ENCODE measurements around the gene MCEE. TPM values are rescaled to one million over a fixed set of nuclear protein-coding genes. Genes with fewer than 3 reads are reported as not detected.

The MCEE gene
- polyA plus RNA-seq, 1 donor from 2014 or later = 25.9 TPM

DNA sequence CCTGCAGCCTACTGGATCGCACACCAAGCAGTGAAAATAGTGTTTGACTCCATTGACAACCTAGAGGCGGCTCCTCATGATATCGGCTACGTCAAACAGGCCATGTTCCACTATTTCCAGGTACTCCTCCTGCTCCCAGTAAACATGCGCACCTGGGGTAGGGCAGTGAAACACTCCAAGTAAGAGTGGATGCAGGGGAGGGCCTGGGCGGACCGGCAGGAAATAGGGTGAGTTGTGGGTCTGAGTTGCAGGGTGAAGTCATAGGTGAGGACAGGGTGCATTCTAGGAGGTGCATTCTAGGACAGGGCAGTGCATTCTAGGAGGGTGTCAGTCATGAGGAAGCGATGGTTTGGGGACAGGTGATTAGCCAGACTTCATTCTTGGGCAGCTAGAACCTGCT, 56.6 kb downstream of the MCEE start:
- H3K79me2 ChIP-seq (replicated peaks; ENCODE audit: insufficient read depth, low read length) = peaks cover 28% of the 10 kb centered on the region

DNA sequence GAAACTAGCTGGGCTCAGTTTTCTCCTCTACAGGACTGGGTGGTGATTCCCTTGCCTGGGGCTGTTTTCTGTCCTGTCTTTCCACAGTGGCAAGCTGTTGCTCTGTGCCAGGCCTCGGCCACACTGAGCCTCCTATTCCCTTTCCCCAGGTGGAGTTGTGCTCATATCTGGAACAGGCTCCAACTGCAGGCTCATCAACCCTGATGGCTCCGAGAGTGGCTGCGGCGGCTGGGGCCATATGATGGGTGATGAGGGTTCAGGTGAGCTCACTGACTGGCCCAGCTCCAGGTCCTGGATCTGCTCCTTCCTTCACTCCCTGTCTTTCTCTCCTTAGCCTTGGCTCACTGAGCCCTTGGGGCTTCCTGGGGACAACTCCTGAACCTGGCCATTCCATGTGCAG, 57.5 kb downstream of the MCEE start:
- Histone ChIP-seq H3F3A (ENCODE audit: insufficient read depth, low read length, poor library complexity, severe bottlenecking) (no peaks in the 10 kb centered on the region), H3K27ac (ENCODE audit: low read length) (no peak overlapping the region), H3K9me2 (ENCODE audit: insufficient read depth, low read length) (no peaks in the 10 kb centered on the region), H3K4me3 (ENCODE audit: low read length) (no peak overlapping the region), H3K36me3 (ENCODE audit: insufficient read depth, low read length) (no peaks in the 10 kb centered on the region), H3K79me2 (replicated peaks; ENCODE audit: insufficient read depth, low read length) (peaks cover 28% of the 10 kb centered on the region), H3K4me2 (ENCODE audit: low read length) (no peak overlapping the region), H3K27me3 (ENCODE audit: insufficient read depth, low read depth, low read length) (no peaks in the 10 kb centered on the region), H3K9ac (ENCODE audit: low read length) (no peak overlapping the region), H3K9me3 (ENCODE audit: low read length) (no peaks in the 10 kb centered on the region), H4K20me1 (ENCODE audit: insufficient read depth) (no peaks in the 10 kb centered on the region), H2AFZ (ENCODE audit: low read depth, low read length) (no peak overlapping the region)
- TF ChIP-seq EZH2 (IDR thresholded peaks at IDR 0.05; ENCODE audit: borderline replicate concordance, insufficient read depth, low read length, poor library complexity, severe bottlenecking) = no peak

More for the DNA sequence above, 56.6 kb downstream of the MCEE start:
- Histone ChIP-seq H3F3A (ENCODE audit: insufficient read depth, low read length, poor library complexity, severe bottlenecking) (no peaks in the 10 kb centered on the region), H3K9me2 (ENCODE audit: insufficient read depth, low read length) (no peaks in the 10 kb centered on the region), H3K9me3 (ENCODE audit: low read length) (no peaks in the 10 kb centered on the region), H3K9ac (ENCODE audit: low read length) (no peak overlapping the region), H2AFZ (ENCODE audit: low read depth, low read length) (no peak overlapping the region), H3K4me2 (ENCODE audit: low read length) (no peak overlapping the region), H3K27me3 (ENCODE audit: insufficient read depth, low read depth, low read length) (no peaks in the 10 kb centered on the region), H3K36me3 (ENCODE audit: insufficient read depth, low read length) (no peaks in the 10 kb centered on the region), H4K20me1 (ENCODE audit: insufficient read depth) (no peaks in the 10 kb centered on the region), H3K27ac (ENCODE audit: low read length) (no peak overlapping the region), H3K4me3 (ENCODE audit: low read length) (no peak overlapping the region)
- no peak for TF ChIP-seq EP300 (conservative IDR thresholded peaks at IDR 0.05; ENCODE audit: poor library complexity, severe bottlenecking)
- no peak for TF ChIP-seq SMC3 (conservative IDR thresholded peaks at IDR 0.05; ENCODE audit: poor library complexity)
- TF ChIP-seq, protein P1, sequence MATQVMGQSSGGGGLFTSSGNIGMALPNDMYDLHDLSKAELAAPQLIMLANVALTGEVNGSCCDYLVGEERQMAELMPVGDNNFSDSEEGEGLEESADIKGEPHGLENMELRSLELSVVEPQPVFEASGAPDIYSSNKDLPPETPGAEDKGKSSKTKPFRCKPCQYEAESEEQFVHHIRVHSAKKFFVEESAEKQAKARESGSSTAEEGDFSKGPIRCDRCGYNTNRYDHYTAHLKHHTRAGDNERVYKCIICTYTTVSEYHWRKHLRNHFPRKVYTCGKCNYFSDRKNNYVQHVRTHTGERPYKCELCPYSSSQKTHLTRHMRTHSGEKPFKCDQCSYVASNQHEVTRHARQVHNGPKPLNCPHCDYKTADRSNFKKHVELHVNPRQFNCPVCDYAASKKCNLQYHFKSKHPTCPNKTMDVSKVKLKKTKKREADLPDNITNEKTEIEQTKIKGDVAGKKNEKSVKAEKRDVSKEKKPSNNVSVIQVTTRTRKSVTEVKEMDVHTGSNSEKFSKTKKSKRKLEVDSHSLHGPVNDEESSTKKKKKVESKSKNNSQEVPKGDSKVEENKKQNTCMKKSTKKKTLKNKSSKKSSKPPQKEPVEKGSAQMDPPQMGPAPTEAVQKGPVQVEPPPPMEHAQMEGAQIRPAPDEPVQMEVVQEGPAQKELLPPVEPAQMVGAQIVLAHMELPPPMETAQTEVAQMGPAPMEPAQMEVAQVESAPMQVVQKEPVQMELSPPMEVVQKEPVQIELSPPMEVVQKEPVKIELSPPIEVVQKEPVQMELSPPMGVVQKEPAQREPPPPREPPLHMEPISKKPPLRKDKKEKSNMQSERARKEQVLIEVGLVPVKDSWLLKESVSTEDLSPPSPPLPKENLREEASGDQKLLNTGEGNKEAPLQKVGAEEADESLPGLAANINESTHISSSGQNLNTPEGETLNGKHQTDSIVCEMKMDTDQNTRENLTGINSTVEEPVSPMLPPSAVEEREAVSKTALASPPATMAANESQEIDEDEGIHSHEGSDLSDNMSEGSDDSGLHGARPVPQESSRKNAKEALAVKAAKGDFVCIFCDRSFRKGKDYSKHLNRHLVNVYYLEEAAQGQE (IDR thresholded peaks at IDR 0.05; ENCODE audit: borderline replicate concordance) = no peak
- no peak for TF ChIP-seq RAD21 (conservative IDR thresholded peaks at IDR 0.05)
- TF ChIP-seq POLR2AphosphoS5 (IDR thresholded peaks at IDR 0.05) = no peak
- TF ChIP-seq MXI1 (conservative IDR thresholded peaks at IDR 0.05; ENCODE audit: poor library complexity, severe bottlenecking) = no peak
- no peak for TF ChIP-seq TAF1 (IDR thresholded peaks at IDR 0.05; ENCODE audit: low read depth)
- no peak for TF ChIP-seq CTCF (IDR thresholded peaks at IDR 0.05; ENCODE audit: poor library complexity, severe bottlenecking)
- TF ChIP-seq EZH2 (IDR thresholded peaks at IDR 0.05; ENCODE audit: borderline replicate concordance, insufficient read depth, low read length, poor library complexity, severe bottlenecking) = no peak

Data from neural cell (in vitro differentiated cells).